SIG-M5 treated with dmso at 0.1 percent for 504 hours (cell line): Measurements from ENCODE around the gene EPHA7.

ENCODE experiments used
- DNase-seq: peaks from one replicate; lab custom pipeline; 2025; ENCODE audit not compliant: unreplicated experiment; lab: John Stamatoyannopoulos, UW

Gene EPHA7

DNA sequence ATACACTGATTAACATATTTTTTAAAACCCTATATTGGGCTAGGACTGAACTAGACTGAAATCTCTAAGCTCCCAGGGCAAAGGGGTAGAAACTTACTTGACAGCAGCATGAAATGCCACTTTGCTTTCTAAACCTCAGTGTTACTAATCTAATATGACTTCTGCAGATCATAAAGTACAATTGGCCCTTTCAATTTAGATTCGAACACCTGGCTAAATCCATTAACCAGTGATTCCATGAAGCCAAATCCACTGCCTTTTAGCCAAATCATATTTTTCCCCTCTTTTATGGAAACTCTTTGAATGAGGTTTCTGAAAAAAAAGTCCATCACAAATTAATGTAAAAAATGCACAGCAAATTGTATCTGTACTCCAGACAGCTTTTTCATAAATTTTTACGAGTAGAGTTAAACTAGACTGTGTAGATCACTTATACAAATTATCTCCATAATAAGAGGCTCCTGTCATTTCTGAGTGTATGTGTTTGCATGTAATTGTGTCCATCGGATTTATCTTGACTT is 25.7 kb downstream of the EPHA7 start:
- DNase-seq = no peak

DNA sequence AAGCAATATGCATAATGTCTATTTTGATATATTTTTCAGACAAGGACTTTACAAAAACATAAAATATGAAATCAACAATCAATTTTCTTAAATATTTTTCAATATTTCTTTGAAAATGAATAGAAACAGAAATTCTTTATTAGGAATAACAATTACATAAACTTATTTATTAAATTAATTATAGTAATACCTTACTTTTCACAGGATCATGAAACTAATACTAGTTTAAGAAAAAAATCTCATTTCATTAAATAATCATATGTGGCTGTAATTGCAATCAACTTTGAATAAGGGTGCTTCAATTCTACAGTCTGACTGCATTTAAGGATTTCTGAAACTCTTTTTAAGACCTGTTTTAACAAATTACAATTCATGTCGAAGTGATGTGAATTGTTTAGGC is 26.6 kb downstream of the EPHA7 start:
- DNase-seq = no peak

DNA sequence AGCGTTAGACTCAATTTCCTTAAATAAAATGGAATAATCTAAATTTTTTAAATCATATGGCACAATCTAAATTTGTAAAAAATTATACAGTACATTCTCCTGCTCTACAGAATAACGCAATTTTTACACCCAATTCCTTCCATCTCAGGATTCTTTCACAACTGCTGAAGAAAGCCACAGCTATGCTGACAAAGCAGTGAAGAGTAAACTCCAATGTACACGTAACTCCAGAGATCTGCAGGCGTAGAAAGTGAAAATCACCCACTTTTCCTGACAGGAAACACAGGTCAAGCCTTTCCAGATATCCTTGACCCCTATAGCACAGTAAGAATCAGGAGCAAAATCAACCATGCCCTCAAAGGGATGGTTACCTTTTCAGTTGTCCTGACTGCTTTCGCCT is 27.4 kb downstream of the EPHA7 start:
- DNase-seq = no peak

DNA sequence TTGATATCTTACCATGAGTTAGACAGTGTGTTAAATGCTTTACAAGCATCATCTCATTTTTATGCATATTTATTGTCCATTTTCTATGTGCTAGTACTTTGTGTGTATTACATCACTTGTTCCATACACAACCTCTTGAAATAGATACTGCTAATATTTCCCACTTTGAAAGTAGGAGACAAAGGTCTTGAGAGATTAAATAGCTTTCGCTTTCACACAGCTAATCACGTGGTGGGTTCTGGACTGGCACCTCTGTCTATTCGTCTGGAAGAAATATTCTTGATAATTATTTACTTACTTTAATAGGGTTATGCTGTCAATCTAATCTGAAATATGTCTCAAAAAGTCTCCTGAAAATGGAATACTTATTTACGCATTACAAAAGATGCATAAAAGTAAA is 30.2 kb downstream of the EPHA7 start:
- no peak for DNase-seq

DNA sequence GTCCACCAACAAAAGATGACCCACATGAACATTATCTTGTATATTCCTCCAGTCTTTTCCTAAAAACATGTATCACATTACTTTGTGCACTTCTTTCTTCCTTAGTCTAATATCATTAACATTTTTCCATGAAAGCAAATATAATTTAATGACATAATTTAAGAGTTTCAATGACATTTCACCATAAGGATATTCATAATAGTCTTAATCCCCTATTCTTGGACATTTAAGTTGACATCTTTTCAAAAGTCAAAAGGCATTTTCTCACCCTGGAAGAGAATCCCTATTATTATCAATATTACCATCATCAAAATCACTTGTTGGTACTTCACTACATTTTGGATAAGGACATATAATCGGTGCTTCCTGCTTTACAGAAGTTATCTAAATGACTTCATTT is 31.3 kb downstream of the EPHA7 start:
- DNase-seq = no peak

DNA sequence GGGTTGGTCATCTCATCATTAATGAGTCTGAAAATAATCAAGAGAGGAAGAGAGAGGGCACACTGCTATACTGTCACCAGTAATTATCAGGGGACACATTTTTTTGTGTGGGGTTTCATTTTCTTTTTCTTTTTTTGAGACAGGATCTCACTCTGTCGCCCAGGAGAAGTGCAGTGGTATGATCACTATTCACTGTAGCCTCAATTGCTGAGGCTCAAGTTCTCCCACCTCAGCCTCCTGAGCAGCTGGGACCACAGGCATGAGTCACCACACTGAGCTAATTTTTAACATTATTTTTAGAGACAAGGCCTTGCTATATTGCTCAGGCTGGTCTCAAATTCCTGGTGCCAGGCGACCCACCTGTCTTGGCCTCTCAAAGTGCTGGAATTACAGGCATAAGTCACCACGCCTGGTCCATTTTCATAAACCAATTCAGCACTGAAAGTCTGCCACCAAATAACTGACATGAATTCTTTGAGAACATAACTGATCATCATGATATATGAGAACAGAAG is 43.3 kb downstream of the EPHA7 start:
- DNase-seq = no peak

DNA sequence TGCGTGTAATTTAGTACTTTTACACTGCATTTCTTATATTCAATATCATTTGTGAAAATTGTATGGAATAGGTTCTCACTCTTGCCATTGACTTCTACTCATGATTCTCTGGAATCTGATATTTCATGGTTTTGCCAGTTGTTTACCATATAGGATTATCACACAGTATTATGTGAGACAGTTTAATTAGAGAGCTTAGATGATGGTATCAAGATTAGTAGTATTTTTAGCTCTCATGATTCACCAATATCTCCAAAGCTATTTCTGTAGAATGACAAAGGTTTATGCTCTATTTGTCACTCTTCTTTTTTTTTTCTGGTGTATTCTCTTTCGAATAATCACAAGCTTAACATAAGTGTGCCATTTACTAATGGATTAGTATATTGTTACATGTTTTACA is 45.9 kb downstream of the EPHA7 start:
- no peak for DNase-seq

DNA sequence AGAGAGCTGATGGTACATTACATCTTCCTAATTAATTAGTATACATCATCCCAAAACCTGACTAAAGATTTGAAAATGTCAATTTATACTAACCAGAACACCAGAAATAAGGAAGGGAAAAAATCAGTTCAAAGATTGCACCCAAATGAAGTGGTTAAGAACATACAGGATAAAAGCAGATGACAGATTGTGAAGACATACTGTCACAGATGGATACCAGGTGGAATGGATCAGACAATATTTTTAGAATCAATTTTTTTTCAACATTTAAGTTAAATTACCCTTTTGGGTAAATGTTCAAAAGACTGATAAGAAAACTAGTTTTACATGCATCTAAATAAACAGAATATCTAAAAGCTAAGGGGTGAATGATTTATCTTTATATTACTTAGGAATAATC is 47.6 kb downstream of the EPHA7 start:
- no peak for DNase-seq

DNA sequence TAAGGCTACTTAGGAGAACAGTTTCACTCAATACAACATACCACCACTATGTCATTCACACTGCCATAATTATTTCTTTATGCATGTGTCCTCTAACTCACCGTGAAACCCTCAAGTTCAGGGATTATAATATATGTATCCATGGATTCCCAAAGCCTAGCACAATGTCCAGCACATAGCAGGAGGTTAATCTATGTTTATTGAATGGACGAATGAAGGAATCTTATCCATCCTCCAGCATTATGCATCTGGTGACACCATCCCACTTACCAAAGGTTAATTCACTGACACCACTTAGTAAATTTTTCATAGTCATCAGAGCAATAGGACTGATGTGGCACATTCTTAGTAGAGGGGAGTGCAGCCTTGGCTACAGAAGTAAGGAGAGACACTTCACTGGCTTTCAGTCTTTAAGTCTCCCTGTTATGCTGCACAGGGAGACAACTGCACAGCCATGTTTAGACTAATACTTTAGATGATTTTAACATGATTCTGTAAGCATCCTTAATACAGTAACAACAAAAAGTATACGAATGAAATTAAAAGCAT is 49.7 kb downstream of the EPHA7 start:
- DNase-seq = no peak

DNA sequence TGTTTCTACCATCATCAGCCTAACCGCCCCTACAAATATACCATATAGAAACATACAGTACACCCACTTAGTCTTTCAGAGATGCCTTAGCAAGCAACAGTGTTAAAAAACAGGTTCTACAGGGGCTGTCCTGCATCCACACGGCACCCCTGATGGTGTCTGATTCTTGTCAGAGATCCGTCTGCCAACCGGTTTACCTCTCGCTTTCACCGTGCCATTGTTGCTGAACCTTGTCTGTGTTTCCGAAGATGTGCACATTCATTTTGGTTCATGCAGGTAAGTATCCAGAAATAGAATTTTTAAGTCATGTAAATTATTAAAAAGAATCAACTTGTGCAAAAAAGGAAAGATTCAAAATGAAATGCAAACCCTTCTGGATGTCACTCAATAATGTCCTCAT is 52.9 kb downstream of the EPHA7 start:
- DNase-seq = no peak

DNA sequence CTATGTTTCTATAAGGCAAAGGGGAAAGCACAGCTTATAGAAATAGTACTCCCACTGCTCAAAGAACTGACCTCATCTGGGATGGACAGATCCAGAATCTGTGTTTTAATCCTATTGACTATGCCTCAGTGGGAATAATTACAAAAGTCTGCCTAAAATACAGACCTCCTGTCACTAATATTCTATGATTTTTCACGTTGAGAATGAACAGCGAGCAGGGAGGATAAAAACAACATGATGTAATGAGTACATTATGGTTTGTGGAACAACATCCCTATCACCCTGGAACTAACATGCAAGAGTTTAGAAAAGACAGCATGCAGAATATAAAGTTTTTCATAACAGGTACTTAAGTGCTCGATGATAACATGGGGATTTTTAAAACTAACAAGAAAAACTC is 53.9 kb downstream of the EPHA7 start:
- DNase-seq = no peak

DNA sequence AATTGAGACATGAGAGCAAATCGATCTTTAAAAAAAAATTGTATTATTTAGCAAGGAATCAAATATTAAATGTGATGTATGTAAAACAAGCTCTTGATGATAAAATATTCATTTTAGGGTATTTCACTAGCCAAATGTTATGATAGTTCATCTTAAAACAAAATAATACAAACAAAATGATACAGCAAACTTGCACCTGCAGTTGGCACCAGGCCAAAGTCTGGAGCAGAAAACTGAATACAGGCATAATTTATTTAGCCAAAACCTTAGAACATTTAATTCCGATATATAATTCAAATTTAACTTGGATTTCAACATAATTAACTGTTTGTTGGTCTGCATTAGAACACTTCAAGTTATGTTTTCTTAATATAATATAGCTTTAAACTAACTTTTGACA is 60.9 kb downstream of the EPHA7 start:
- DNase-seq = no peak

DNA sequence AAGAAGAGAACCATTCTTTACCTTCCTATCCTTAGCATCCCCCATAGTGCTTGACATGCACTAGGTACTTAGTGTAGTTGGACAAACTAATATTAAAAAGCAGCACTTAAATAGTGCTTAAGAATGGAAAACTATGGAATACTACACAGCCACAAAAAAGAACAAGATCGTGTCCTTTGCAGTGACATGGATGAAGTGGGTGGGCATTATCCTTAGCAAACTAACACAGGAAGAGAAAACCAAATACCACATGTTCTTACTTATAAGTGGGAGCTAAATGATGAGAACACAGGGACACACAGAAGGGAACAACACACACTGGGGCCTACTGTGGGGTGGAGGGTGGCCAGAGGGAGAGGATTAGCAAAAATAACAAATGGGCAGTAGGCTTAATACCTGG is 66.8 kb downstream of the EPHA7 start:
- DNase-seq = no peak

DNA sequence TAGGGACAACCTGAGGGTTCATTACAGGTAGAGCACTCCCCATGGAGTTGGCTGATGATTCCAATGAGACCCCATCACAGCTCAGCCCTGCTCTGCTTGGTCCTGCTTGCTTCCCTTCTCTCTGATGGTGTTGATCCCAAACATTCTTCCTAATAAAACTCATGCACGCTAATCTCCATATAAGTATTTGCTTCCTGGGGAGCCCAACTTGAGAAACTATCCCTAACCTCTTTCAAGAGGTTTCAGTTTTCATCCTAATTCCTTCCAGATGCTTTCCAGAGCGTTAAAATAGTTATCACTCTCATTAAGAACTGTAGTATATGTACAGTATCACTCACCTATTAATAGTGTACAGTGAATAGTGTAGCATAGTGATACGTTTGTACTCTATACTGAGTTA is 68.1 kb downstream of the EPHA7 start:
- no peak for DNase-seq

DNA sequence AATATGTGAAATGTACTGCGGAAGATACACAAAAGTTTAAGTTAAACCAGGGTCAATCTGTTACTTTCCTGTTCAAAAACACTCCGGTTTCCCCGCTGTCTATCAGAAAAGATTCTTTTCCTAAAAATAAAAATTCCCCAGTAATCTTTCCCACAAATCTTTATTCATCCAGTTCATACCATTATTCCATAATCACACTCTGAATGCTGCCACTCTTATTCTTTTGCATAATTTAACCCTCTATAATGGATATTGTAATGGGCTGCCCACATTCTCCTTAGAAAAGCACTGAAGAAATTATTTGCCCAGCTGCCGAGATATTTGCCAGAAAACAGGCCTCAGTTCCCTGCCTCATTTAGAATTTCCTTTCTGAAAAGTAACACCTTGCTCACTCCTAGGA is 68.6 kb downstream of the EPHA7 start:
- DNase-seq = no peak

DNA sequence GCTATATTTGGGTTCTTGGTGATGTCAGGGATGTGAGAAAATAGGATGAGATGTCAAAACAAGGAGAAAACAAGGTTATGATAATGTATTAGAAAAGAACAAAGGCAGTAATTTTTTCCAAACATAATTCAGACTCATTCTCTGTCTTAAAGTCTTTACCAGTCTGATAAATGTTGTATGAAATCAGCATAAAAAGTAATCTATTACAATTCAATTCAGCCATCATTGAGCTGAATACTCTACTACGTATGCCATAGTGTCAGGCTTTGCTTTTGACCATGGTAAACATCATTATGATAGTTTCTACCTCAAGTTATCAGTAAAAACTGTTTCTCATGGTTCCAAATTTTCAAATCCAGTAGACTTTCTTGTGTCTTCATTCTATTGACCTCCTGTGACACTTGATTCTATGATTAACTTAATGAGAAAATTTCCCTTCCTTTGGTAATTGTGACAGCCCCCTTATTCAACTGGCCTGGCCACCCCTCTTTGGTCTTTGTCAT is 75.0 kb downstream of the EPHA7 start:
- DNase-seq = no peak

DNA sequence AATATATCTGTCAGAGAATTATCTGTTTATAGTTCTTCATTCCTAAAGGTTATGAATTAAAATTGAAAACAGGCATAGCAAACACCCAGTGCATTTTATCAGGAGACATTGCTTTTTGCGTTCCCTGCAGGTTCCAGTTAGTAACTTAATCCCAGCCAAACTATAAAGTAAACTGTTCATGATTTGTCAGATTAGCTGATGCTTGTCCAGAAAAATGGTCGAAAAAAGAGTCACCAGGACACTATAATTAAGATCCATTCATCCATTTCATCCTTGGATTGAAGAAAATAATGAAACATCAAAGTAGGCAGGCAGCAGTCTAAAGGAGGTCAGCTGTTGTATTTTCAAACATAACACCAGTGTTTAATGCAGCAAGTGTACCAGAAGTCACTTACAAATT is 75.9 kb downstream of the EPHA7 start:
- no peak for DNase-seq

DNA sequence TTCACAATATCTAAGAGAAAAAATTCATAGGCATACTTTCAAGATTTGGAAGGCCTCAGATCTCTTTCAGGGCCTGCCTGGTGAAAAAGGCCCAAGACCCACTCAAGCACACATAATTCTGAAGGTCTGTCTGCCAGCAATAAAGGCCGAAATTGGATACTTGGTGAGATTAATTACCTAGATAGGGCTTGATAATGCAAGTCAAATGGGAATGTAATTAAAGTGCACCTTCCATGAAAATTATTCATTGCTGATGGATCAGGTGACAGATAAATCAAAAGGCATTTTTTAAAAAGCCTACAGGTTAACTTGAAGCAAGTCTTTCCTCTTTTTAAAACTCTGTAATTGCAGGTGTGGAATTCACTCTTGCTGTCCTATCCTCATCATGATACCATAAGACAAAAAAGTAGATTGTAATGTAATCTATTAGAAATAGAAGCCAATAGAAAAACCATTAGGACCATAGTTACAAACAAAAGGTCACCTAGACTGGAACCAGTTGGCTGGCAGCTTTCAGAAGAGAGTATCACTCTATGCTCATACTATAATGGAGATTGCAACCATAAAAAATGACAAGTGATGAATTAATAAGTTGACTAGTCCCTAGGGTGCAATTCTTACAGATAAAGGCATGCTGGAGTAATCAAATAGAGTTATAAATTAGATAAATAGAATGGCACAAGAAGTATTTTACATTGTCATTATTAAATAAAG is 77.3 kb downstream of the EPHA7 start:
- no peak for DNase-seq

DNA sequence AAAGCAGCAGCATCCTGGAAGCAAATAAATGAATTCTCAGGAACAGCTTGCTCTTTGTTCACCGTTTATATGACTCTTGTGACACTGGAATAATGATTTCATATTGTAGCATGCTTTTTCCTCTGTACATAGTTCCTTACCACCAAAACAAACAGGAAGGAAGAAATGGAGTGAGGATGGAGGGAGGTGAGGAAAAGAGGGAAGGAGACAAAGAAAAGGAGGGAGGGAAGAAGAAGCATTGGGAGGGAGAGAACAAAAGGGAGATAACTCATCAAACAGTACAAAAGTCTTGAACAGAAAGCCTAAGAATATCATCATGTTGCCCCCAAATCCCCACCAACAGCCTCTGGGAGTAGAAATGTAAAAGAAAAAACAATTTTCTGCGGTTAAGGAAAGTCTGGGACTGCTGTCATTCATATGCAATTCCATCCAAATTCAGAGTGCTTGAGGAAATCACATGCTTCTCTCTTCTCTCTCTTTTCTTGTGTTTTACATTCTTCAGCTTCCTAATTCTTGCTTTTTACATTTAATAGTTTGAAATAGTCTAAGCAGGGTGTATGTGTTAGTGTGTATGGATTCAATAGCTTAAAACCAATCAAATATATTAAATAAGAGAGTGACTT is 81.5 kb downstream of the EPHA7 start:
- DNase-seq = no peak

DNA sequence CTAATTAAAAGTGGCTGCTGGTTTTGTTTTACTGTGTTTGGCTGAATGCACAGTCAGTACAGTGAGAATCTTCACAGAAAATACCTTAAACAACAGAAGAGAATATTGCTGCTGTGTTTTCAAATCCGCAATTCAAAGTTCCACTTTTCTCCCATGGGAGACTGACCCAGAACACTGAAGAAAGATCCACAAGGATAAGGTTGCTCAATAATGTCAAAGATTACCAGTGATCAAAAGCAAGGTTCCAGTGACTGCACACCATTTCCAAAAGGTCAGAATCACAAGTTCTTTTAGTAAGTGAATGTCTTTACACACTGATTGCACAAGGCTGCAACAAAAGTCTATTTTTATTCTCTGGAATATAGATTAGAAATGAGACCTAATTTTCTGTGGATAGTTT is 82.3 kb downstream of the EPHA7 start:
- DNase-seq = no peak

DNA sequence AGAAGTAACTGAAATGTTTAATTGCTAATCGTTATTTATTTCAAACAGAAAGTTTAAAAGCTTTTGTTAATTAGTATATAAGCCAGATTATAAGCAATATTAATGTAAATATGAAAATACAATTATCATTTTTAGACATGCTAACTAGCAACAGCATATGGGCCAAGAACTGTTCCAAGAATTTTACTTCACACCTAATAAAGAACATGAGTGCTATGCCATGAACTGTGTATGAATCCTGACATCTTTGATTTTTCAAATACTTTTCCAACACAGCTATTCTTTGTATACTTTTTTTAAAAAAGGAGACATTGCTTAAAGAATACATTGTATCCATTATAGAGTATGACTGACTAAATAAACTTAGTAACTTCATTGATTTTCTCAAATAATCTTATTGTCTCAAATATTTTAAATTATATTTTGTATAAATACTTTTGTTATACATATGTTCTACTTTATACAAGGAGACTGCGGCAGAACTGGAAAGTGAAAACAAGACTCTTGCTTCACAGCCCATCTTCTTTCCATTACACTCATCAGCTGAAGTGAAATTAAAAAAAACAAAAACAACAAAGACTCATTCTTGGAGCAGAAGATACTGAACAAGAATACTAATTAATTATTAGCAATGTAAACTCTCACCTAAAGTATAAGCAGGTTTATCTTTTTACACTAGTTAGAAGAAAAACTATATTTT is 89.9 kb downstream of the EPHA7 start:
- no peak for DNase-seq

DNA sequence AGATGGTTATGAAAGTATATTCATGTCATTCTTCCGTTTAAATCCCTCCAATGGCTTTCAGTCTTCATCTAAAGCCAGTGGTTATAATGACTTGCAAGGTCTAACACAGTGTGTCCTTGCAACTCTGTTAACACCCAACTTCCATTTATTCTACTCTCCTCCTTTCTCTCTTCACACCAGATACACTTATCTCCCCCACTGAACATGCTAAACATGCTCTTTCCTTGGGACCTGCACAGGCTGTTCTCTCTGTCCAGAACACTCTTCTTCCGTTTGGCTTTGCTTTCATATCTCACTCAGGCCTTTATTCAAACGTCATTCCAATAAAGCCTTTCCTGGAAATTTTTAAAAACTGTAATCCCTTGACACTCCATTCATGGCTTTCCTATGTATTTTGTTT is 91.5 kb downstream of the EPHA7 start:
- no peak for DNase-seq
